Neural cell (in vitro differentiated cells): ENCODE data around the gene SPSB3.

Source experiments
- EP300 ChIP-seq: fragments of 450-650 bp; conservative IDR thresholded peaks from 2 replicates; pipeline ENCODE4 v1.6.1; 2014; ENCODE audit warnings: antibody characterized with exemption, mild to moderate bottlenecking, moderate library complexity; ENCODE audit not compliant: poor library complexity, severe bottlenecking
- EZH2 ChIP-seq: fragments of 200-600, 300-800 bp; shearing (Covaris generic), sonication (generic); IDR thresholded peaks from 2 replicates; pipeline ENCODE4 v1.6.1; 2014; ENCODE audit warnings: antibody characterized with exemption, low read length, borderline replicate concordance, mild to moderate bottlenecking; ENCODE audit not compliant: insufficient read depth, poor library complexity, severe bottlenecking
- TF ChIP-seq, protein P1 (sequence below): fragments of 450-650 bp; IDR thresholded peaks from 2 replicates; pipeline ENCODE4 v1.5.1; 2014; ENCODE audit warnings: antibody characterized with exemption, mild to moderate bottlenecking, moderate library complexity; ENCODE audit not compliant: poor library complexity, severe bottlenecking

DNA sequence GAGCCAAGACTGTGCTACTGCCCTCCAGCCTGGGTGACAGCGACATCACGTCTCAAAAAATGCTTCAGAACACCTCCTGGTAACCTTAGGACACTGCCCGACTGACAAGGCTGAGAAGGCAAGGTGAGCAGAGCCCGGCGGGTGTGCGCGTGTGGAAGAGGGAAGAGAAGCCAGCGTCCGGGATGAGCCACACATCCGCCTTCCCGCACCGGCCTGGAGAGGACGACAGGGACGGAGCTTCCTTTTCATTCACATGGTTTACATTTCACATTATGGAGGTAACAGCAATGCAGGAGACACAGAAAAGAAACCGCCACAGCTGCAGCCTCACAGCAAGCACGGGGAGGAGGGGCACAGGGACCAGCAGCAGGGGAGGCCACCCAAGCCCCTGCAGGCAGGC is 27.7 kb upstream of the SPSB3 start:
- TF ChIP-seq, protein P1, sequence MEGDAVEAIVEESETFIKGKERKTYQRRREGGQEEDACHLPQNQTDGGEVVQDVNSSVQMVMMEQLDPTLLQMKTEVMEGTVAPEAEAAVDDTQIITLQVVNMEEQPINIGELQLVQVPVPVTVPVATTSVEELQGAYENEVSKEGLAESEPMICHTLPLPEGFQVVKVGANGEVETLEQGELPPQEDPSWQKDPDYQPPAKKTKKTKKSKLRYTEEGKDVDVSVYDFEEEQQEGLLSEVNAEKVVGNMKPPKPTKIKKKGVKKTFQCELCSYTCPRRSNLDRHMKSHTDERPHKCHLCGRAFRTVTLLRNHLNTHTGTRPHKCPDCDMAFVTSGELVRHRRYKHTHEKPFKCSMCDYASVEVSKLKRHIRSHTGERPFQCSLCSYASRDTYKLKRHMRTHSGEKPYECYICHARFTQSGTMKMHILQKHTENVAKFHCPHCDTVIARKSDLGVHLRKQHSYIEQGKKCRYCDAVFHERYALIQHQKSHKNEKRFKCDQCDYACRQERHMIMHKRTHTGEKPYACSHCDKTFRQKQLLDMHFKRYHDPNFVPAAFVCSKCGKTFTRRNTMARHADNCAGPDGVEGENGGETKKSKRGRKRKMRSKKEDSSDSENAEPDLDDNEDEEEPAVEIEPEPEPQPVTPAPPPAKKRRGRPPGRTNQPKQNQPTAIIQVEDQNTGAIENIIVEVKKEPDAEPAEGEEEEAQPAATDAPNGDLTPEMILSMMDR, result no peak
- TF ChIP-seq EZH2, result no peak
- no peak for TF ChIP-seq EP300
